ENCODE data around the gene ACER2. TPM values are rescaled to one million over a fixed set of nuclear protein-coding genes. Genes with fewer than 3 reads are reported as not detected.
A peak's percentile ranks its signal among the peaks of the same experiment; 100 is the strongest.

ACER2 gene
- total and polyA plus RNA-seq, 11 donors, result 0.95 to 4.5 (median 3.7) TPM

- peak; percentile 95 to 97 (median 96) for ATAC-seq
- TF ChIP-seq CTCF (IDR thresholded peaks at IDR 0.05), result peak in 11 of 12 donors; percentile 93 to 99 (median 97)
- TF ChIP-seq POLR2A (IDR thresholded peaks at IDR 0.05), result no peak
- WGBS, 4 donors, result 9 to 15% (median 13%) methylated on average over 12 of the region's 12 CpGs
Measured at GRCh38 chr9:19456996-19457692, 48.3 kb downstream of the ACER2 start.

GRCh38 chr9:19457693-19458009, 48.8 kb downstream of the ACER2 start:
- peak overlapping the region in 6 of 12 donors; percentile 35 to 82 (median 72) for H3K27ac ChIP-seq
- TF ChIP-seq CTCF (IDR thresholded peaks at IDR 0.05), result peak in 1 of 12 donors; percentile 5
- no peak for TF ChIP-seq POLR2A (IDR thresholded peaks at IDR 0.05)
- no peaks in the 10 kb centered on the region for H3K27me3 ChIP-seq
- H3K4me3 ChIP-seq, result peak overlapping the region in 9 of 12 donors; percentile 8 to 42 (median 38)
- no peaks in the 10 kb centered on the region for H3K9me3 ChIP-seq
- intact Hi-C loops (cut with DNase I), result loop anchor here (1.0 to 10.0 kb wide), 17 partner anchors 49 to 1925 kb away; partner anchors contain the start of genes RRAGA (in 6 of the 10), RPS6 (in 4 of the 10), ACER2 (in 2 of the 10) and DENND4C (in 2 of the 10)
- H3K36me3 ChIP-seq, result peaks cover 0 to 12% (median 0%) of the 10 kb centered on the region in 9 donors
- H3K4me1 ChIP-seq, result peaks cover 0 to 18% (median 10%) of the 10 kb centered on the region in 12 donors
- peak in 2 of 4 donors; percentile 4 to 6 for ATAC-seq
- DNase-seq, result no peak
- WGBS, 4 donors, result 18 to 23% (median 21%) methylated on average over 5 of the region's 5 CpGs

More at GRCh38 chr9:19456996-19457692, 48.3 kb downstream of the ACER2 start:
- Histone ChIP-seq H3K27ac (peak overlapping the region; percentile 24 to 82 (median 68)), H3K27me3 (no peaks in the 10 kb centered on the region), H3K4me3 (peak overlapping the region in 9 of 12 donors; percentile 8 to 42 (median 38)), H3K9me3 (no peaks in the 10 kb centered on the region), H3K4me1 (peaks cover 0 to 18% (median 10%) of the 10 kb centered on the region in 12 donors), H3K36me3 (peaks cover 0 to 17% (median 4%) of the 10 kb centered on the region in 9 donors)
- peak in 4 of 5 donors; percentile 52 to 74 (median 62) for DNase-seq
- intact Hi-C loops (cut with DNase I), result loop anchor here (1.0 to 10.0 kb wide), 17 partner anchors 48 to 1925 kb away; partner anchors contain the start of genes RRAGA (in 6 of the 10), RPS6 (in 4 of the 10), ACER2 (in 2 of the 10) and DENND4C (in 2 of the 10)

- H3K36me3 ChIP-seq, result peaks cover 0 to under 1% (median 0%) of the 10 kb centered on the region in 9 donors
- intact Hi-C loops (cut with DNase I), result loop anchor here in 1 of 10 donors (10.0 kb wide), 1 partner anchor 415 kb away; the partner anchor contains the start of gene RRAGA
- no peak for DNase-seq
- H3K9me3 ChIP-seq, result no peaks in the 10 kb centered on the region
- no peak overlapping the region for H3K4me3 ChIP-seq
- no peak for ATAC-seq
- 74 to 91% (median 83%) methylated on average over 6 of the region's 6 CpGs for WGBS, 4 donors
- H3K27me3 ChIP-seq, result no peaks in the 10 kb centered on the region
- peaks cover 0 to 29% (median 12%) of the 10 kb centered on the region in 12 donors for H3K4me1 ChIP-seq
- H3K27ac ChIP-seq, result no peak overlapping the region
- TF ChIP-seq CTCF (IDR thresholded peaks at IDR 0.05) (no peak), POLR2A (IDR thresholded peaks at IDR 0.05) (no peak)
Measured at GRCh38 chr9:19460243-19460642, 51.4 kb downstream of the ACER2 start.

- Histone ChIP-seq H3K9me3 (no peaks in the 10 kb centered on the region), H3K27ac (no peak overlapping the region), H3K36me3 (no peaks in the 10 kb centered on the region), H3K4me3 (no peak overlapping the region), H3K4me1 (peaks cover 0 to 29% (median 12%) of the 10 kb centered on the region in 12 donors), H3K27me3 (no peaks in the 10 kb centered on the region)
- ATAC-seq (no peak), DNase-seq (no peak)
- intact Hi-C loops (cut with DNase I), result loop anchor here in 1 of 10 donors (10.0 kb wide), 1 partner anchor 416 kb away; the partner anchor contains the start of gene RRAGA
- TF ChIP-seq CTCF (IDR thresholded peaks at IDR 0.05) (no peak), POLR2A (IDR thresholded peaks at IDR 0.05) (no peak)
- 93 to 95% (median 95%) methylated on average over 26 of the region's 26 CpGs for WGBS, 4 donors
Measured at GRCh38 chr9:19461135-19461534, 52.3 kb downstream of the ACER2 start.
